ENCODE data around the gene NAT9.

- TF ChIP-seq, protein P1, sequence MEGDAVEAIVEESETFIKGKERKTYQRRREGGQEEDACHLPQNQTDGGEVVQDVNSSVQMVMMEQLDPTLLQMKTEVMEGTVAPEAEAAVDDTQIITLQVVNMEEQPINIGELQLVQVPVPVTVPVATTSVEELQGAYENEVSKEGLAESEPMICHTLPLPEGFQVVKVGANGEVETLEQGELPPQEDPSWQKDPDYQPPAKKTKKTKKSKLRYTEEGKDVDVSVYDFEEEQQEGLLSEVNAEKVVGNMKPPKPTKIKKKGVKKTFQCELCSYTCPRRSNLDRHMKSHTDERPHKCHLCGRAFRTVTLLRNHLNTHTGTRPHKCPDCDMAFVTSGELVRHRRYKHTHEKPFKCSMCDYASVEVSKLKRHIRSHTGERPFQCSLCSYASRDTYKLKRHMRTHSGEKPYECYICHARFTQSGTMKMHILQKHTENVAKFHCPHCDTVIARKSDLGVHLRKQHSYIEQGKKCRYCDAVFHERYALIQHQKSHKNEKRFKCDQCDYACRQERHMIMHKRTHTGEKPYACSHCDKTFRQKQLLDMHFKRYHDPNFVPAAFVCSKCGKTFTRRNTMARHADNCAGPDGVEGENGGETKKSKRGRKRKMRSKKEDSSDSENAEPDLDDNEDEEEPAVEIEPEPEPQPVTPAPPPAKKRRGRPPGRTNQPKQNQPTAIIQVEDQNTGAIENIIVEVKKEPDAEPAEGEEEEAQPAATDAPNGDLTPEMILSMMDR (conservative IDR thresholded peaks at IDR 0.05; ENCODE audit: low read depth, low read length) = no peak
- TF ChIP-seq MAFK (IDR thresholded peaks at IDR 0.05; ENCODE audit: low read depth, low read length) = no peak
- TF ChIP-seq MXI1 (IDR thresholded peaks at IDR 0.05; ENCODE audit: borderline replicate concordance, low read depth, low read length) = no peak
- TF ChIP-seq RAD21 (IDR thresholded peaks at IDR 0.05; ENCODE audit: low read length) = no peak
- no peak for TF ChIP-seq SMC3 (IDR thresholded peaks at IDR 0.05; ENCODE audit: low read depth, low read length)
- no peak for TF ChIP-seq POLR2A (IDR thresholded peaks at IDR 0.05; ENCODE audit: low read depth, low read length)
- no peak for TF ChIP-seq BHLHE40 (IDR thresholded peaks at IDR 0.05; ENCODE audit: low read depth, low read length)
- TF ChIP-seq USF2 (IDR thresholded peaks at IDR 0.05; ENCODE audit: low read depth, low read length) = no peak
- TF ChIP-seq MAZ (IDR thresholded peaks at IDR 0.05; ENCODE audit: borderline replicate concordance, low read depth, low read length) = no peak
- TF ChIP-seq FOS (IDR thresholded peaks at IDR 0.05; ENCODE audit: low read depth, low read length) = no peak
- TF ChIP-seq CEBPB (IDR thresholded peaks at IDR 0.05; ENCODE audit: low read depth, low read length) = no peak
- no peak for TF ChIP-seq RFX5 (IDR thresholded peaks at IDR 0.05; ENCODE audit: low read depth, low read length)
Measured at GRCh38 chr17:74723891-74724290, 52.3 kb downstream of the NAT9 start.

All from IMR-90 (cell line).